ENCODE data around the gene ZBTB3.

ZBTB3 gene

GRCh38 chr11:62713343-62713742 is 40.6 kb downstream of the ZBTB3 start:
- Histone ChIP-seq H3K4me3 (ENCODE audit: low read depth, low read length) (no peak overlapping the region), H2AFZ (ENCODE audit: low read length, unreplicated experiment) (no peak overlapping the region), H3K79me2 (ENCODE audit: control insufficient read depth, insufficient read depth, low read length, unreplicated experiment) (peaks cover 32% of the 10 kb centered on the region), H3K4me1 (ENCODE audit: control insufficient read depth, insufficient read depth, low read length, unreplicated experiment) (peaks cover 25% of the 10 kb centered on the region), H3K27me3 (ENCODE audit: insufficient read depth, low read length) (no peaks in the 10 kb centered on the region), H3K27ac (ENCODE audit: low read depth, low read length) (peak overlapping the region; percentile 32; the same call in 1 of the 2 replicates), H3K36me3 (ENCODE audit: insufficient read depth, low read length) (peaks cover 56% of the 10 kb centered on the region)

- Histone ChIP-seq H3K79me2 (ENCODE audit: control insufficient read depth, insufficient read depth, low read length, unreplicated experiment) (peaks cover 28% of the 10 kb centered on the region), H3K36me3 (ENCODE audit: insufficient read depth, low read length) (peaks cover 52% of the 10 kb centered on the region), H3K27ac (ENCODE audit: low read depth, low read length) (peak overlapping the region; percentile 32; the same call in 1 of the 2 replicates), H3K27me3 (ENCODE audit: insufficient read depth, low read length) (no peaks in the 10 kb centered on the region), H3K4me1 (ENCODE audit: control insufficient read depth, insufficient read depth, low read length, unreplicated experiment) (peaks cover 25% of the 10 kb centered on the region), H3K4me3 (ENCODE audit: low read depth, low read length) (no peak overlapping the region), H2AFZ (ENCODE audit: low read length, unreplicated experiment) (no peak overlapping the region)
These were observed 41.1 kb downstream of the ZBTB3 start for GRCh38 chr11:62712861-62713260.

- Histone ChIP-seq H3K79me2 (ENCODE audit: control insufficient read depth, insufficient read depth, low read length, unreplicated experiment) (peaks cover 23% of the 10 kb centered on the region), H2AFZ (ENCODE audit: low read length, unreplicated experiment) (no peak overlapping the region), H3K36me3 (ENCODE audit: insufficient read depth, low read length) (peaks cover 48% of the 10 kb centered on the region), H3K4me1 (ENCODE audit: control insufficient read depth, insufficient read depth, low read length, unreplicated experiment) (peaks cover 25% of the 10 kb centered on the region), H3K27me3 (ENCODE audit: insufficient read depth, low read length) (no peaks in the 10 kb centered on the region), H3K27ac (ENCODE audit: low read depth, low read length) (0 out of 2 replicates have a peak overlapping the region, but pooled peaks have one; percentile 32), H3K4me3 (ENCODE audit: low read depth, low read length) (no peak overlapping the region)
These were observed 41.6 kb downstream of the ZBTB3 start for GRCh38 chr11:62712276-62712812.

GRCh38 chr11:62710001-62710345 is 44.0 kb downstream of the ZBTB3 start:
- no peaks in the 10 kb centered on the region for H3K27me3 ChIP-seq (ENCODE audit: insufficient read depth, low read length)
- H3K4me3 ChIP-seq (ENCODE audit: low read depth, low read length) = peak overlapping the region; percentile 79
- peaks cover 36% of the 10 kb centered on the region for H3K4me1 ChIP-seq (ENCODE audit: control insufficient read depth, insufficient read depth, low read length, unreplicated experiment)
- H2AFZ ChIP-seq (ENCODE audit: low read length, unreplicated experiment) = peak overlapping the region; percentile 92
- peaks cover 33% of the 10 kb centered on the region for H3K36me3 ChIP-seq (ENCODE audit: insufficient read depth, low read length)
- peaks cover 4% of the 10 kb centered on the region for H3K79me2 ChIP-seq (ENCODE audit: control insufficient read depth, insufficient read depth, low read length, unreplicated experiment)
- peak overlapping the region; percentile 88 for H3K27ac ChIP-seq (ENCODE audit: low read depth, low read length)

- H3K4me3 ChIP-seq (ENCODE audit: low read depth, low read length) = peak overlapping the region; percentile 79
These were observed 44.5 kb downstream of the ZBTB3 start for GRCh38 chr11:62709247-62710000.

GRCh38 chr11:62708793-62709192 is 45.2 kb downstream of the ZBTB3 start:
- Histone ChIP-seq H3K79me2 (ENCODE audit: control insufficient read depth, insufficient read depth, low read length, unreplicated experiment) (no peaks in the 10 kb centered on the region), H3K27ac (ENCODE audit: low read depth, low read length) (peak overlapping the region; percentile 88), H3K36me3 (ENCODE audit: insufficient read depth, low read length) (peaks cover 26% of the 10 kb centered on the region), H3K4me3 (ENCODE audit: low read depth, low read length) (peak overlapping the region; percentile 79), H3K27me3 (ENCODE audit: insufficient read depth, low read length) (no peaks in the 10 kb centered on the region), H3K4me1 (ENCODE audit: control insufficient read depth, insufficient read depth, low read length, unreplicated experiment) (peaks cover 36% of the 10 kb centered on the region), H2AFZ (ENCODE audit: low read length, unreplicated experiment) (peak overlapping the region; percentile 66)

More at GRCh38 chr11:62709247-62710000, 44.5 kb downstream of the ZBTB3 start:
- Histone ChIP-seq H3K36me3 (ENCODE audit: insufficient read depth, low read length) (peaks cover 30% of the 10 kb centered on the region), H3K4me1 (ENCODE audit: control insufficient read depth, insufficient read depth, low read length, unreplicated experiment) (peaks cover 36% of the 10 kb centered on the region), H3K79me2 (ENCODE audit: control insufficient read depth, insufficient read depth, low read length, unreplicated experiment) (peaks cover 3% of the 10 kb centered on the region), H3K27me3 (ENCODE audit: insufficient read depth, low read length) (no peaks in the 10 kb centered on the region), H2AFZ (ENCODE audit: low read length, unreplicated experiment) (peak overlapping the region; percentile 92), H3K27ac (ENCODE audit: low read depth, low read length) (peak overlapping the region; percentile 88)

- Histone ChIP-seq H3K4me1 (ENCODE audit: control insufficient read depth, insufficient read depth, low read length, unreplicated experiment) (peaks cover 34% of the 10 kb centered on the region), H3K36me3 (ENCODE audit: insufficient read depth, low read length) (peaks cover 22% of the 10 kb centered on the region), H3K27ac (ENCODE audit: low read depth, low read length) (0 out of 2 replicates have a peak overlapping the region, but pooled peaks have one; percentile 88), H3K27me3 (ENCODE audit: insufficient read depth, low read length) (no peaks in the 10 kb centered on the region), H3K4me3 (ENCODE audit: low read depth, low read length) (peak overlapping the region; percentile 79), H3K79me2 (ENCODE audit: control insufficient read depth, insufficient read depth, low read length, unreplicated experiment) (no peaks in the 10 kb centered on the region), H2AFZ (ENCODE audit: low read length, unreplicated experiment) (no peak overlapping the region)
These were observed 45.6 kb downstream of the ZBTB3 start for GRCh38 chr11:62708392-62708791.

GRCh38 chr11:62707277-62707861 is 46.6 kb downstream of the ZBTB3 start, which contains the start of the genes BSCL2 and GNG3:
TSS of gene BSCL2 (minus strand) at chr11:62707424. CDS start at chr11:62707195, 229 bp downstream.
TSS of gene GNG3 (plus strand) at chr11:62707676. CDS start at chr11:62708296, 620 bp downstream.
- Histone ChIP-seq H3K79me2 (ENCODE audit: control insufficient read depth, insufficient read depth, low read length, unreplicated experiment) (no peaks in the 10 kb centered on the region), H3K27me3 (ENCODE audit: insufficient read depth, low read length) (no peaks in the 10 kb centered on the region), H3K36me3 (ENCODE audit: insufficient read depth, low read length) (peaks cover 18% of the 10 kb centered on the region), H3K4me1 (ENCODE audit: control insufficient read depth, insufficient read depth, low read length, unreplicated experiment) (peaks cover 27% of the 10 kb centered on the region), H2AFZ (ENCODE audit: low read length, unreplicated experiment) (no peak within 1 kb of the TSS), H3K27ac (ENCODE audit: low read depth, low read length) (no peak within 1 kb of the TSS), H3K4me3 (ENCODE audit: low read depth, low read length) (peak within 1 kb of the TSS; percentile 75)

- H3K27me3 ChIP-seq (ENCODE audit: insufficient read depth, low read length) = no peaks in the 10 kb centered on the region
- peaks cover 14% of the 10 kb centered on the region; the same call in 1 of the 2 replicates for H3K36me3 ChIP-seq (ENCODE audit: insufficient read depth, low read length)
- H3K79me2 ChIP-seq (ENCODE audit: control insufficient read depth, insufficient read depth, low read length, unreplicated experiment) = no peaks in the 10 kb centered on the region
- peaks cover 27% of the 10 kb centered on the region for H3K4me1 ChIP-seq (ENCODE audit: control insufficient read depth, insufficient read depth, low read length, unreplicated experiment)
- H3K4me3 ChIP-seq (ENCODE audit: low read depth, low read length) = peak overlapping the region; percentile 75; the same call in 1 of the 2 replicates
- H3K27ac ChIP-seq (ENCODE audit: low read depth, low read length) = no peak overlapping the region
- no peak overlapping the region for H2AFZ ChIP-seq (ENCODE audit: low read length, unreplicated experiment)
These were observed 47.1 kb downstream of the ZBTB3 start for GRCh38 chr11:62706850-62707247.

GRCh38 chr11:62705880-62706849 is 47.8 kb downstream of the ZBTB3 start:
- Histone ChIP-seq H3K36me3 (ENCODE audit: insufficient read depth, low read length) (peaks cover 16% of the 10 kb centered on the region), H3K4me1 (ENCODE audit: control insufficient read depth, insufficient read depth, low read length, unreplicated experiment) (peaks cover 27% of the 10 kb centered on the region), H3K27me3 (ENCODE audit: insufficient read depth, low read length) (no peaks in the 10 kb centered on the region), H3K27ac (ENCODE audit: low read depth, low read length) (peak overlapping the region; percentile 66), H2AFZ (ENCODE audit: low read length, unreplicated experiment) (peak overlapping the region; percentile 30), H3K79me2 (ENCODE audit: control insufficient read depth, insufficient read depth, low read length, unreplicated experiment) (no peaks in the 10 kb centered on the region), H3K4me3 (ENCODE audit: low read depth, low read length) (peak overlapping the region; percentile 75)

All from ACC112 (cell line).